ENCODE data around the gene SLC26A6.

SLC26A6 gene

DNA sequence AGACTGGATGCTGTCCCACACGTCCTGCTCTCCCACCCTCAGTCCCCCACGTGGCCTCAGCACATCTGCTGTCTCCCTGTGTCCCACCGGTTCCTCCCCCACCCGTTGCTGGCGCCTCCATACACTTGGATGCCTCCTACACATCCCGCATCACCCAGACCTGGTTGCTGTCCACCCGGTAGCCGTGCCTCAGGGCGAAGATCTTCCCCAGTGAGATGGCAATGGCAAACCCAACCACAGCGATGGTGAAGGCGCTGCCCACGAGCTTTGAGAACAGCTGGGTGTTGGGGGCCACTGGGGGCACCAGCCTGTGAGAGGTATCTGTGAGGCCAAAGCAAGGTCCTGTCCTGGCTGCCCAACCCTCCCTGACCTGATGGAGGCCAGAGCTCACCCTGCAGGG lies 4.4 kb downstream of the SLC26A6 start:
- DNase-seq: no peak

DNA sequence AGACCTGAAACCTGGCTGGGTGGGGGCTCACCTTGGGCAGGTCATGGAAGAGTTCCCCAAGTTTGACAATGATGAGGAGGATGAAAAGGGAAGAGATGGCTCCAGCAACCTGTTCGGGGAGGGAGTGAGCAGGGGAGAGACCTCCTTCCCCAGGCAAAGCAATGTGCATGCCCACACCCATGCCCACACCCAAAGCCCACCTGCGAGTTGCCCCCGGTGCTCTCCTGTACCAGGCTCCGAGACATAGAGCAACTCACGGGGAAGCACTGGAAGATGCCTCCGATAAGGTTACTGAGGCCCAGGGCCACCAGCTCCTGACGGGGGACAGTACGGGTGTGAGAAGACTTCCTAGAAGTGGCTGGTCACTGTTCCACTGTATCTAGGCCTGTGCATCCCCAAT lies 4.9 kb downstream of the SLC26A6 start:
- DNase-seq: no peak

DNA sequence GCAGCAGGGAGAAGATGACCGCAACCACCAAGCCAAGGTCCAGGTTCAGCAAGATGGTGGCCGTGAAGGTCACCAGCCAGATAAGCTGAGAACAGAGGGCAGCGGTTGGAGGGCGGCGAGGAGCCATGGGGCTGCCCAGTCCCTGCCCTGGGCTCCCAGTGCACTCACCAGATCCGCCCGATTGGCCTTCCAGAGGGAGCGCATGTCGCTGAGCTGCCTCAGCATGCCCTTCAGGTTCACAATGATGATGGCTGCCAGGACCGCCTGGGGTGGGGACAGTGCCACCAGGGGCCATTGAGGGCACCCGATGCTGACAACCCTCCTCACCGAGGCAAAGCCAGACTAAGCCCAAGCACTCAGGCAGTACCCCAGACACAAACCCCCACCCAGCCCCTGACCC lies 5.4 kb downstream of the SLC26A6 start:
- DNase-seq: no peak

DNA sequence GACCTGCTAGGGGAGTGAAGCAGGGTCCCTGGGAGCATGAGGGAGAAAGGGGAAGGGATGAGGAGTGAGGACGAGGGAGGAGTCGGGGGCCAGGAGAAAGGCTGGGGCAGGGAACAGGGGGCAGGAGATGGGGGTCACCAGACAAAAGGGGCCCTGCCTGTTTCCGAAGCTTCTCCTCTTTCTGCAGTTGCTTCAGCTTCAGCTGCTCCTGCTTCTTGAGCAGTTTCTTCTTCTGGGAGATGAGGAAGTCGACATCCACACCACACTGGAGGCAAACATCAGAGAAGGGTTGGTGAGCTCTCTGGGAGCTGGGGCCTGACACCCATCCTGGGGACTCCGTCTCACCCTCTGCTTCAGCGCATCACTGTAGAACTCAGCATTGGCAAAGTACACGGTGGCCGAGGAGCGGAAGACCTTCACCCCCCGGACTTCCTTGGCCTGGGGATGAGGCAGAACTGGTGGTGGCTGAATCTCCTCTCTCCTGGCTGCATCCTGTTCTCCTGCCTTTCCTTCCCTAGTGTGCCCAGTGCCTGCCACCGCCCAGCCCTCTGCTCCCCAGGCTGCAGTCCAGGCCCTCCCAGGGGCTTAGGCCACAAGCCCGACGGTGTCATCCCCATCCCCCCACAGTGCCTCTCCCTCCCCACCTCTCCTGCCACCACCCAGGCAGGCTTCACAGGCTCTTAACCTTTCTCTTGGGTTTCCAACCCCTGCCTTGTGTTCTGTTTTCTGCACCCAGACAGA lies 6.8 kb downstream of the SLC26A6 start:
- no peak for DNase-seq

DNA sequence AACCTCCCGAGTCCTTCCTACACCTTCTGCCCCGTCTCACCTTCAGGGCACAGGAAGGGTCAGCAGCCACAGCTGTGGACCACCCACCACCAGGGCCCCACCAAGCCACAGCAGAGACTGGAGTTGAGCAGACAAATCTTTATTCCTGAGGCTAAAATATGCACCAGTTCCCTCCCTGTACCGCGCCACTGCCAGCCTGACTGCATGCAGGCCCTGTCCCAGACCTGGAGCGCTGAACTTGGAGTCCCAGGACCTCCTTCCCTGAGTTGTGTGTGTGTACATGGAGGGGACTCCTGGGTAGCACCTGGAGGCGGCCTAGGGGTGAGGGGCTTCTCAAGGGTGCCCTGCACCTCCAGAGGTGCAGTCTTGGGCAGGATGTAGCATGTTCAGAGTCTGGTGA lies 9.7 kb downstream of the SLC26A6 start:
- DNase-seq: no peak

DNA sequence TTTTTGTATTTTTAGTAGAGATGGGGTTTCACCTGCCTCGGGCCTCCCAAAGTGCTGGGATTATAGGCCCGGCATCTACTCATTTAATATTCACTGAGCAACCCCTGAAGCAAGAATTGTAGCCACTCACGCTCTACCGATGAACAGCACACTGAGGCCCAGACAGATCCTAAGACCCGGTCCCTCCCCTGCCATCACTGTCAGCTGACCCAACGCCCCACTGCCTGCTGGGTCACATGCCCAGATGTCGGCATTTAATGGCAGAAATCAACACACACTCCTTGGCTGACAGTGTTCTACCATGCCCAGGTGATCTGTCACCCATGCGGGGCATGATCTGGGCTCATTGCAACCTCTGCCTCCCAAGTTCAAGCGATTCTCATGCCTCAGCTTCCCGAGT lies 10.5 kb downstream of the SLC26A6 start:
- DNase-seq: no peak

DNA sequence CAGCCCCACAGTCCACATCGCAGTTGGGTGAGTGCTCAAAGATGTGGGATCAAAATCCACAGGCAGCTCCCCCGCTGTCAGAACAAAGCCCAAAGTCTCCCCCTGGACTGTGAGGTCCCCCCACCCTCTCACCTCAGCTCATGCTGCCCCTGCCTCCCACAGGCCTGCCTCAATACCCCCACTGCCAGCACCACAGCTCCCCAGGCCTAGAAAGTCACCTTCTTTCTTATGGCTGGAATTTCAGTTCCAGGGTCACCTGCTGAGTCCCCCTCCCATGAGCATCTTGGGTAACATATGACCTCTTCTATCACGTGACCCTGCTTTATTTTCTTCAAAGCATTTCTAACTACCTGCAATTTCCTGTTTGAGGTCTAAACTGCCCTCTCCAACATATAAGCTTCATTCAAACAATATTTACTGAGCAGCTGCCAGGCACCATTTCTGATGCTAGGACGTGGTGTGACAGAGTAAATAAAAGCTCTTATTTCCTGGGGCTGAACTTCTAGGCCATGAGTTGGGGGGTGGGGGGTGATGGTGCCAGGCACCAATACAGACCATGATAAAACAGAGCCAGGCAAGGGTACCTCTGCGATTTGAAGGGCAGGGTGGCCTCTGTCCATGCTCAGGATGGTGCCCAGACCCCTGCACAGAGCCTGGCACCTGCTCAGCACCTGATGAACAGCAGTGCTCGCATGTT lies 11.3 kb downstream of the SLC26A6 start:
- no peak for DNase-seq

DNA sequence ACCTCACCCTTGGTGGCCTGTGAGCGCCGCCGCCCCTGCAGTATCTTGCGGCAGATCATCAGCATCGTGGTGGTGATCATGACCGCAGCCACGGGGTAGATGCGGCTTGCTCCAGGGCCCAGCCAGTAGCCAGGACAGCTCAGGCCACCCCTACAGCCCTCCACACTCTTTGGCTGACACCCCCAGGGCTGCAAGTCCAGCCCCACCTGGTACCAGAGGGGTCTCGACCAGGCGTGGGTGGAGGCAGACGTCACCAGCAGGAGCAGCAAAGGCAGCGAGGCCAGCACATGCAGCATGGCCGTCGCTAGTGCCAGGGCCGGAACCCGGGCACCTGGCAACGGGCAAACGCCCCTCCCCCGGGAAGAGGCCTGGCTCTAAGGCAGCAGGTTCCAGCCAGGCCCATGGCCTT lies 13.8 kb downstream of the SLC26A6 start, which contains the start of gene TMEM89:
Gene TMEM89 (minus strand): TSS at position 309 of the 409 bp plus-strand sequence. CDS start 13 bp downstream, at position 296.
- no peak for DNase-seq

DNA sequence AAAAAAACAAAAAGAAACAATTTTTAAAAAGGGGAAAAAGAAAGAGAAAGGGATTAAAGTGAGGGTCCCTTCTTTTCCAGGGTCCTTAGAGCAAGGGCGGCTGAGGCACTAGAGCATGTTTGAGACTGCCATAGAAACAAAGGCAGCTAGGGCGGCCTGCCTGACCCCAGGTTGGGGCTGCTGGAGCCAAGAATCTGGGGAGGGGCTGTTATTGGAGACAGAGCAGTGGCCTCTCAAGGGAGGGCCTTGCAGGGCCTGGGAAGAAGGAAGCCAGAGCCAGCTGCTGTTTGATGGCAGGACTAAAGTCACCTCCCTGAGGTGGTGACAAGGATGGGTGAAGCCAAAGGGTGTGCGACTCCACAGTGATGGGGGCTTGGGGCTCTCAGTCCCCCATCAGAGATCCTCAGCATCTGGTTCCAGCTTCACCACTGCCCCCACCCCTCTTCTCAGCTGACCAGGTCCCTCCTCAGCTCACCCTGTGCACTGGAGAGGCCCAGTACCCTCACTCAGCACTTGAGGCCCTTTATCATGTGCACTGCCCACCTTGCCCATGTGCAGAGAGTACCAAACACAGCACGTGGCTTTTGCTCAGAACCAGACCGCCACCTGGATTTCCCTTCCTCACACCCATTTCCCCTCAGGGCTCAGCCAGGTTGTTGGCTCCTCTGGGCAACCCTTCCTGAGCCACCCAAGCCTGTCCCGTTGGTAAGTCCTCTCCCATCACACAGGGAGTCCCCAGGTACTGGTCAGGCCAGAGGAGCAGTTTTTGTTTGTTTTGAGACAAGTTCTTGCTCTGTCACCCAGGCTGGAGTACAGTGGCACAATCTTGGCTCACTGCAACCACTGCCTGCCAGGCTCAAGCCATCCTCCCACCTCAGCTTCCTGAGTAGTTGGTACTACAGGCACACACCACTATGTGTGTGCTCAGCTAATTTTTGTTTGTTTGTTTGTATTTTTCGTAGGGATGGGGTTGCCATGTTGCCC lies 15.4 kb downstream of the SLC26A6 start:
- no peak for DNase-seq

DNA sequence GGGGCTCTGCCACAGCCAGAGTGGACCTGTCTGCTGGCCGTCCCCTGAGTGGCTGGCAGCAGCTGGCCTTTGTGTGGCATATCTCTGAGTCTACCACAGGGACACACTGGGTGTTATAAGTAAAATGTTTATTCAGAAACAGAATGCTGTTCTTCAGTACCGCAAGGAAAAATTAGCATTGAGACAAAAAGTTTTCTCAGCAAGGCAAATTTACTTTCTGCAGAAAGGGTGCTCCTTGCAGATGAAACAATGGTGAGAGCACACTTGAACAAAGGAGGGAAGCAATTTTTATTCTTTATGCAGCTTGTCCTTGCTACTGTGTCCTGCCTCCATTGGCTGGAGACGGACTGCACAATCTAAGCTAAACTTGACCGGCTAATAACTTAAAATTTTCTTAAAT lies 17.7 kb downstream of the SLC26A6 start:
- no peak for DNase-seq

DNA sequence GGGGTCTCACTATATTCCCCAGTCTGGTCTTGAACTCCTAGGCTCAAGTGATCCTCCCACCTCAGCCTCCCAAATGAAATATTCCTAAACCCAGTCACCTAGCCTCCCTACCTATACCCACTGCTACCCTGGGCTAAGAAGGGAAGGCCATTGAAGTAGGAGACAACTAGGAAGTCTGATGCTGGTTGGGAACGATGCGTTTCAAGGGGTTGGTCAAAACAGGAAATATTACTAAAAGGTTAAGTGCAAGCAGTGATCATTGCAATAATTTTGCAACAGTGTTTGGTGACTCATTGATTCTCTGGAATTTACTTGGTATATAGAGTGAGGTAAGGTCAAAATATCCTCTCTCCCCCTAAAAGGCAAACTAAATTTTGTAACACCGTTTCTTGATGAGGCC lies 21.2 kb downstream of the SLC26A6 start:
- DNase-seq: no peak

DNA sequence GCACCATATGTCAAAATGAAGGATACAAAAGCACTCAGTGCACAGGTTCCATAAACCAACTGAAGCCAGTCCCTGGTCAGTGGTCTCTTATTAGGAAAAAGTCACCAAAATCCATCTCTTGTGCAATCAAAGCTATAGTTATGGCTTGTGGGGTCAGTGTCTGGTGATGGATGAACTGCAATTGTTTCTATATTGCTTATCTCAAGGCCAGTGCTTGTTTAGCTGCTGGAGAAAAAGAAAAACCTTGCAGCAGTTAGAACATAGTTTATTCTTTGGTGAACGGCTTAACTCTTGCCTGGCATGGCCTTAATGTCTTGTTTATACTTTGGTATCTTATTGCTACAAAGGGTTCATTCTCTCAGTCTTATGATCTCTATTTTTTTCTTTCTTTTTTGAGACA lies 23.0 kb downstream of the SLC26A6 start:
- DNase-seq: no peak

DNA sequence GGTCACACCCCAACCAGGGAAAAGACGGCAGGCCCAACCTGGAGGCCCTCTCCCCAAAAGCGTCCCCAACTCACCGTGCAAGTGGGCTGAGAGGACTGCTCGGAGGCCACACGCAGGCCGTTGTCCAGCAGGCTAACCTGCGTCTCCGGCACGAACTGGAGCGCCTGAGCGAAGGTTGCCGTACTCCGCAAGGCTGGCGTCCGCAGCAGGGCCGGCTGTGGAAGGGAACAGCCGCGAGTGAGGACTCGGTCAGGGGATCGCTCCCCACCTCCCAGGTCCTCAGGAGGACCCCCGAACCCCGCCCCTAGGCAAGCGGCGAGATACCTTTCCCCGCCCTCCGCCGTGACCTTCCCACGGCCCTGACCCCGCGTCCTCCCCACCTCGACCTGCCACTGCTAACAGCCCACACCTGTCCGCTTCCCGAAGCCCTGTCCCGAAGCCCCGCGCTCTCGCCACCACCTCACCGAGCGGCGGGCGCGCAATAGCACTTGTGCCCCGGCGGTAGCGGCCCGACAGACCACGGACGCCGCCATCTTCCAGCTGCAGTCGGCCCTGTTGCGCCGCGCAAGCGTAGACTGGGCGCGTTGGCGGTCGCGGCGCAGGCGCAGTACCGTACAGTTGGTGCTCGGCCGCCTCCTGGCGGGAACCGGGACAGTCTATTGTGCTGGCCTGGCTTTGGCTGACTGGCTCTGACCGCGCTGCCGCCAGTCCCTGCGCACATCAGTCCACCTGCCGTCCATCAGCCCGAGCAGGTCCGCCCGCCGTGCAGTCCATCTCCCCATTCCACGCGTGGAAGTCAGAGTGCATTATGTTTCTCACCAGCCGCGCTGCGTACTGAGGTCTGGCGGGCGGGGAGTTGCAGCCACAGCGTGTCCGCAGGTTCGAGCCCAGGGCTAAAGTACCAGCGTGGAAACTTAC lies 25.9 kb downstream of the SLC26A6 start, which contains the start of gene UQCRC1:
Gene UQCRC1 (minus strand): TSS at position 559 of the 918 bp plus-strand sequence. CDS start 26 bp downstream, at position 533.
- peak; percentile 92 for DNase-seq

DNA sequence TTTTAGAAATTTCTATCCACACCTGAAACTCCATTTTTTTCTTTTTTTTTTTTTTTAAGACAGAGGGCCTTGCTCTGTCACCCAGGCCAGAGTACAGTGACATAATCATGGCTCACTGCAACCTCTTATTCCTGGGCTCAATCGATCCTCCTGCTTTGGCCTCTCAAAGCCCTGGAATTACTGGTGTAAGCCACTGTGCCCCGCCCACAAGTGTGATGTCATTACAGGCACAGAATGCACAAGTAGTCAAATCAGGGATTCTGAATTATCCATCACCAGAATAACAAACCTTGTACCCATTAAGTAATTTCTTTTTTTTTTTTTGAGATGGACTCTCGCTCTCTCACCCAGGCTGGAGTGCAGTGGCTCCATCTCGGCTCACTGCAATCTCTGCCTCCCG lies 27.7 kb downstream of the SLC26A6 start:
- DNase-seq: peak; percentile 29

DNA sequence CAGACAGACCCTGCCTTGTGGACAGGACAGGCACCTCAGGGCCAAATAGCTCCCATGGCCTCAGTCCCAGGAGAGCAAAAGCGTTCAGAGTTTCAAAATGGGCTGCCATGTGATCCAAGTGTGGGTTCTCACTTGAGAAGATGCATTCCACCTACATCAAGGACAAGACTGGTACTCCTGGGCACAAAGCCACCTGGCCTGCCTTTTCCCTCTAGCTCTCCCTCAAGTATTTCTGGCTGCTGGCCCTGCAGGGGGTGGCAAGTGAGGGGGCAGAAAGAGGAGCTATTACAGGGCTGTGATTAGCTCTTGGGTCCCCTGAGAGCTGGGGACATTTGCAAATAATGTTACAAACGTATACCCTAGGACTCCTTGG lies 33.7 kb downstream of the SLC26A6 start:
- no peak for DNase-seq

DNA sequence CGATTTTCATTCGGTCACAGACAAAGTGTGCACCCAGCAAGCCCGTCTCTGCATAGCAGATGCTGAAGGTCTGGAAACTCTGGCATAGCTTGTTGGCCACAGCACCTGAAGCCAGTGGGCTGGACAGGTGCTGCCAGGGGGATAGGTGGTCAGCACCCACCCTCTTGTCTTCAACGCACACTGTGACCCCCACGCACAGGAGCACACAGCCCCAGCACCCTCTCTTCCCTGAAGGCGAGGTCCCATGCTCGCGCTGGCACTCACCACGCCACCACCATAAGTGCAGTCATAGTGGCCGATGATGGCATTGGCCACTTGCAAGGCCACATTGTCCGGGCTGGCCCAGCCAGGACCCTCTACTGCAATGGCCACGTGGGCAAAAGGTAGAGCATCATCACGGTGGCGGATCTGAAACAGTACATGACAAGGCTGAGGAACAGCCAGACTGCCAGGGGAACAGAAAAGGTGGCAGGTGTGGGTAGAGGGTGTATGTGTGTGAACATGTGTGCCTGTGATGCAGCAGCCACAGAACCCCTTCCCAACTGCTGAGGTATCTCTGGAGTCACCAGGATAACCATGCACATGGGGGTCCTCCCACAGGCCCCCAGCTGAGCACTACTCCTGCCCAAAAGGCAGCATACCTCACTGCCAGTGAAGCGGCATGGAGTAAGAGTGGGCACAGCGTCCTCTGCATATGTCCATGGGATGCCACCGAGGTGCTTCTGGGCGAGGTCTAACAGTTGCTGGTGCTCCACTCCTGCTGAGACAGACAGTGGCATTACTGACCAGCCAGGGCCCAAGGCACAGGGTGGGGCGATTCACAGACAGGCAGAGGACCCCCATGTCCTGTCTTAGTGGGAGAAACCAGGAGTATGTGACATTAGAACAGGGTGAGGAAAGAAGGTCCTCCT lies 34.3 kb downstream of the SLC26A6 start:
- no peak for DNase-seq

DNA sequence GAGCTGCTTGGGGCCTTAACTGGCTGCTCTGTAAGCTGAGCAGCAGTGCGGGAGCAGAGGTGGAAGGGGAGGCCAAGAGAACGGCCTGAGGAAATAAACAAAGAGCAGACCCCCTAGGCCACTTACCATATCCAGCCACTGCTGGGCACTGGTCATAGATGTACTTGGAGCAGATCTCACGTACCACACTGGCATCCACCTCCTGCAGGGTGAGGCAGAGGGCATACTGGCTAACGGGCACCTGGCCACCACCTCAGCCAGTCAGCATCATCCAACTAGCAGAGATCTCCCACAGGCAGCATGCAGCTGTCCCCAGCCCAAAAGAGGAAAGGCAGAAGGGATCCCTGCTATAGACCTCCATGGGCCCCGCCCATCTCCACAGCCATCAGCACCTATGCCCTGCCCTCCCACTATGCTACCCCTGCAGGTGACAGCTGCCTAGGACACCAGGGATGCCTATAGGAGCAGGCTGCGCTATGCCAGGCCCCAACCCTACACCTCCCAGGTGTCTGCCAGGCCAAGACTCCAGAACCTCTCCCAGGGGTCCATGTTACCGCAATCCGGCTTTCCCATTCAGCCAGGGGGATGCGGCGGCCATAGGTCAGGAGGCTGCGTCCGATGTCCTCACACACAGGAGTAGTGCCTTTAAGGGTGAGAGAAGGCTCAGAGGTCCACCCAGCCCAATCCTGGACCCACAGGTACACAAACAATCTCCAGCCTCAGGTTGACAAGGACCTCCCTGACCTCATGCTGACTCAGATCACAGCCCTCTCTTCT lies 35.6 kb downstream of the SLC26A6 start:
- no peak for DNase-seq

DNA sequence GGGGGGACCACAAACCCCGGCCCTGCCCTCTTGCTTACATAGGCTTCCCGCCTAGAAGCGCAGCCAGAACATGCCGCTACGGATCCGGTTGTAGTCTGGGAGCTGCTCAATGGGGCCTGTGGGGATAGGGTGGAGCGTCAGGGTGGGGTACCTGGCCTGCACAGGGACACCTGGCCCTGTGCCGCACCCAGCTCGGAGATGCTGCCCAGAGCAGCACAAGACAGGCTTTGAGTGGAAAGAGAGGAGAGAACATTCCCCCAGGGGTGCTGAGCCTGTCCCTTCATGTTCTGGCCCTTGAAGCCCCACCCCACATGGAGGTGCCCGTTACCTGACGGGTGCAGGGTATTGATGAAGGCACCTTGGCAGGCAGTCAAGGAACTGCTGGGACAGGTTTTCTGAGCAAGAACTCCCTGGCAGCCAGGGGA lies 36.2 kb downstream of the SLC26A6 start:
- no peak for DNase-seq

DNA sequence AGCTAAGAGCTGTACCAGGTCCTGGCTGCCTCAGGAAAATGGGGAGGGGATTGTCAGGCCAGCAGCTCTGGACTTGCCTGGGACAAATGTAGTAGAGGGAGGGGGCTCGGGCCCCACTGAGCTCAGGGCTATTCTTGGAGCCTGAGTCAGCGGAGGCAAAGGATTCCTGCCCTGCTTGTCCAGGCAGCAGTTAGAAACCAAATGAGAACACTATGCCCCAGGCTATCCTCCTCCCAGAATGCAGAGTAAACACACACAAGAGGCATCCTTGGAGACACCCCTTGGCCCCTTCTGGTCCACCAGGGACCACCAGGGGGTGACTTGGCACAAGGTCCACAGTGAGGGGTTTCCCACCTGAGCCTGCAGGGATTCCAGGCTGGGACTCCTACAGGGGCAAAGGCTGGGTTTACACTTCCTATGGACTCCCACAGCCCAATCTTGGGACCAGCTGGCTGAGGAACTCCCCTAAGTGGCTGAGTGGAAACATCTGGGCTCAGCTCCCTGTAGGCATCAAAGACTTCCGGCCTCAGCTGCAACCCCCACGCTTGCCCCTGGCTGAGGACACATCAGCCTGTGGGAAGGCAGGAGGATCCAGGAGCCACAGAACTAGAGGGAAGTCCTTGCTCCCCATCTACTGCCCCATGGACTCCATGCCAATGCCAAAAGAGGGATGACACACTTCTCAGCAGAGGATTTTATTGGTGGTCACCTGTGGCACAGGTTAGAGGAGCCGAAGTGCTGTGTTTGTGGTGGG lies 36.8 kb downstream of the SLC26A6 start:
- no peak for DNase-seq

Measured in CD4-positive, alpha-beta T cell treated with Interleukin-6 for 4 hours (primary cell).